HepG2 (cell line): Measurements from ENCODE around the gene ANKRD62. TPM values are rescaled to one million over a fixed set of nuclear protein-coding genes. Genes with fewer than 3 reads are reported as not detected.

Experiments
- ATAC-seq: fragments of 200-7000 bp; cut with Tn5 transposase; 3 replicates; pipeline ENCODE4 v1.9.1; 2020; ENCODE audit warnings: mild to moderate bottlenecking, moderate library complexity
- BruUV-seq: library from RNA; stranded (reverse); fragments of 400-500 nt; replicated peaks from 2 replicates; lab custom pipeline; 2021; lab: Mats Ljungman, UMichigan
- CTCF ChIA-PET: fragments of 300-600 bp; formaldehyde crosslinking; extraction: SDS; loops from one replicate; lab custom pipeline; 2021; ENCODE audit warnings: low total read pairs, inconsistent platforms, low intra/inter-chr PET ratio; lab: Yijun Ruan, JAX
- POLR2A ChIA-PET: fragments of 350-600 bp; sonication (Branson Sonifier 250); formaldehyde crosslinking; loops from one replicate; lab custom pipeline; 2020; ENCODE audit warnings: antibody characterized with exemption, inconsistent platforms; lab: Yijun Ruan, JAX
- DNase-seq: peaks from one replicate; pipeline ENCODE4 v3.0.0-alpha.2; 2015; ENCODE audit warnings: low spot score
- FAIRE-seq: peaks from 3 replicates; lab custom pipeline; 2011; peaks lifted over from hg19 to GRCh38; lab: Jason Lieb, UNC
- H2AFZ ChIP-seq: one replicate; pipeline ENCODE4 v1.6.1; 2011; ENCODE audit warnings: low read length, inconsistent platforms
- H3K27ac ChIP-seq: fragments of 300-600 bp; 3 replicates; pipeline ENCODE4 v1.8.0; 2011; ENCODE audit warnings: mixed run types, mild to moderate bottlenecking, mixed read lengths, low read length, inconsistent platforms; ENCODE audit not compliant: insufficient read depth; ENCODE audit errors: extremely low read length
- H3K27me3 ChIP-seq, 2 experiments: fragments of 200-600 bp in 1 of 2; 2 replicates in 1 of 2; 3 replicates in 1 of 2; pipeline versions ENCODE4 v1.6.0 to v1.8.0; 2011; ENCODE audit warnings: low read length in 2 of 2, mild to moderate bottlenecking in 2 of 2, moderate library complexity in 2 of 2, inconsistent platforms in 1 of 2; ENCODE audit not compliant: insufficient read depth in 2 of 2, control insufficient read depth in 1 of 2
- H3K36me3 ChIP-seq, 2 experiments: fragments of 200-600 bp in 1 of 2; replicated peaks in 1 of 2; 2 replicates in 1 of 2; 3 replicates in 1 of 2; pipeline versions ENCODE4 v1.5.1 to v1.8.0; 2011; ENCODE audit warnings: low read length in 2 of 2, inconsistent platforms in 1 of 2; ENCODE audit not compliant: insufficient read depth in 2 of 2, control insufficient read depth in 1 of 2
- H3K4me1 ChIP-seq: 2 replicates; pipeline ENCODE4 v1.5.1; 2012; ENCODE audit warnings: low read length, inconsistent platforms; ENCODE audit not compliant: insufficient read depth
- H3K4me2 ChIP-seq: 2 replicates; pipeline ENCODE4 v1.6.0; 2011; ENCODE audit warnings: low read depth, low read length, inconsistent platforms
- H3K4me3 ChIP-seq, 3 experiments: fragments of 200-600 bp in 1 of 3; sonication (generic), shearing (Covaris generic) in 1 of 3; replicated peaks in 1 of 3; 2 replicates each; pipeline ENCODE4 v1.5.1; 2011 to 2016; ENCODE audit warnings: low read length in 3 of 3, inconsistent platforms in 2 of 3, low read depth in 2 of 3, mild to moderate bottlenecking in 2 of 3, control low read depth in 1 of 3, mixed read lengths in 1 of 3; ENCODE audit not compliant: insufficient read depth in 1 of 3
- H3K79me2 ChIP-seq: one replicate; pipeline ENCODE4 v1.6.1; 2011; ENCODE audit warnings: low read length, inconsistent platforms; ENCODE audit not compliant: insufficient read depth
- H3K9ac ChIP-seq: 2 replicates; pipeline ENCODE4 v1.6.0; 2011; ENCODE audit warnings: mild to moderate bottlenecking, low read depth, low read length, inconsistent platforms; ENCODE audit not compliant: insufficient read depth
- H3K9me3 ChIP-seq: 2 replicates; pipeline ENCODE4 v1.5.1; 2012; ENCODE audit warnings: mild to moderate bottlenecking, low read length
- H4K20me1 ChIP-seq: 2 replicates; pipeline ENCODE4 v1.6.0; 2011; ENCODE audit warnings: inconsistent platforms, mild to moderate bottlenecking, low read length, moderate library complexity; ENCODE audit not compliant: insufficient read depth
- CENPT ChIP-seq: sonication (generic); formaldehyde crosslinking; IDR thresholded peaks from 2 replicates; pipeline ENCODE4 v1.8.0; 2022; ENCODE audit warnings: low read depth, mild to moderate bottlenecking, moderate library complexity, missing genetic modification reagents
- POLR2A ChIP-seq, 2 experiments: IDR thresholded peaks; 2 replicates each; pipeline ENCODE4 v1.6.1; 2011; ENCODE audit warnings: low read depth in 2 of 2, low read length in 2 of 2, mild to moderate bottlenecking in 1 of 2, moderate library complexity in 1 of 2; ENCODE audit not compliant: insufficient read depth in 1 of 2
- RARA ChIP-seq: IDR thresholded peaks from 2 replicates; pipeline ENCODE4 v1.6.1; 2016; ENCODE audit warnings: missing genetic modification reagents, missing compliant biosample characterization
- SKI ChIP-seq: fragments of 450-650 bp; IDR thresholded peaks from one replicate; pipeline ENCODE4 v1.6.1; 2018; ENCODE audit warnings: mild to moderate bottlenecking; ENCODE audit not compliant: partially characterized antibody
- STAT6 ChIP-seq: sonication (generic); formaldehyde crosslinking; IDR thresholded peaks from 2 replicates; pipeline ENCODE4 v1.4.0; 2020; ENCODE audit warnings: missing genetic modification reagents, mild to moderate bottlenecking, borderline replicate concordance
- TBX3 ChIP-seq: fragments of 450-650 bp; IDR thresholded peaks from 2 replicates; pipeline ENCODE4 v1.6.1; 2017; ENCODE audit warnings: antibody characterized with exemption, mild to moderate bottlenecking, inconsistent platforms, borderline replicate concordance
- WGBS: methylation state at CpG from one replicate; pipeline ENCODE4 v1.1.6; 2017; ENCODE audit warnings: low lambda C conversion rate; 5-methylcytosine and 5-hydroxymethylcytosine counted together
- in situ Hi-C: cut with HindIII; loops from 2 replicates; pipeline ENCODE4 v1.10.0; 2017; ENCODE audit warnings: low pct_unique_long_range_greater_than_20kb; ENCODE audit not compliant: extremely low pct_ligation_motif_present
- intact Hi-C: fragments of 100-400 bp; cut with micrococcal nuclease; formaldehyde crosslinking; loops from one replicate; pipeline ENCODE4 v1.10.0; 2022; ENCODE audit not compliant: unreplicated experiment
- polyA plus RNA-seq, 8 experiments: library from polyadenylated mRNA; depleted of rRNA in 3 of 8; stranded (reverse) in 7 of 8; unstranded in 1 of 8; fragments of >200 nt; fragmentation: Illumina TruSeq in 4 of 8; extraction: Trizol in 4 of 8; gene quantifications; 2 replicates each; pipeline versions ENCODE4 v1.2.1 to v1.2.3, GENCODE V29; 2011 to 2016; ENCODE audit warnings: low read depth in 4 of 8, missing spikeins in 1 of 8, mixed read lengths in 1 of 8; ENCODE audit not compliant: insufficient read depth in 1 of 8
- total RNA-seq, 5 experiments: library from RNA; depleted of rRNA; stranded (reverse); fragments of >200 nt; fragmentation: Illumina TruSeq; extraction: Trizol; gene quantifications; 2 replicates each; pipeline ENCODE4 v1.2.3, GENCODE V29; 2016; ENCODE audit warnings: low read depth in 1 of 5
- TF ChIP-seq, protein P1 (sequence below): sonication (generic); formaldehyde crosslinking; IDR thresholded peaks from 2 replicates; pipeline ENCODE4 v1.5.0; 2020; ENCODE audit warnings: missing genetic modification reagents, mild to moderate bottlenecking, borderline replicate concordance

The ANKRD62 gene
- total and polyA plus RNA-seq, 2 of the 13 experiments (the other 11 are each of a cell fraction or from before 2014, with no cell fraction given): not detected

- Histone ChIP-seq H3K27ac (no peak overlapping the region), H3K27me3 (peaks cover 0 to 7% of the 10 kb centered on the region in 2 experiments; a peak in 1 of 5 replicates), H3K4me3 (no peak overlapping the region), H3K4me1 (no peaks in the 10 kb centered on the region), H3K9ac (no peak overlapping the region), H2AFZ (no peak overlapping the region), H3K9me3 (no peaks in the 10 kb centered on the region), H4K20me1 (no peaks in the 10 kb centered on the region), H3K4me2 (no peak overlapping the region), H3K36me3 (no peaks in the 10 kb centered on the region), H3K79me2 (no peaks in the 10 kb centered on the region)
- no TSS peak for BruUV-seq
- ChIA-PET POLR2A (no interaction called here), CTCF (no interaction called here)
- ATAC-seq (no peak; the same call in none of the 3 replicates), FAIRE-seq (no peak), DNase-seq (no peak)
- in situ Hi-C loops: no loop called here
- intact Hi-C loops: no loop called here
- TF ChIP-seq SKI (peak; percentile 11), RARA (CRISPR knock-in tag) (0 out of 2 replicates have a peak, but pooled peaks have one; percentile 40), CENPT (CRISPR knock-in tag) (no peak), POLR2A (IDR thresholded peaks at IDR 0.05; ENCODE audit: insufficient read depth in 1 of 2, low read depth in 2 of 2, low read length in 2 of 2) (no peak), STAT6 (no peak), TBX3 (no peak)
- TF ChIP-seq, protein P1, sequence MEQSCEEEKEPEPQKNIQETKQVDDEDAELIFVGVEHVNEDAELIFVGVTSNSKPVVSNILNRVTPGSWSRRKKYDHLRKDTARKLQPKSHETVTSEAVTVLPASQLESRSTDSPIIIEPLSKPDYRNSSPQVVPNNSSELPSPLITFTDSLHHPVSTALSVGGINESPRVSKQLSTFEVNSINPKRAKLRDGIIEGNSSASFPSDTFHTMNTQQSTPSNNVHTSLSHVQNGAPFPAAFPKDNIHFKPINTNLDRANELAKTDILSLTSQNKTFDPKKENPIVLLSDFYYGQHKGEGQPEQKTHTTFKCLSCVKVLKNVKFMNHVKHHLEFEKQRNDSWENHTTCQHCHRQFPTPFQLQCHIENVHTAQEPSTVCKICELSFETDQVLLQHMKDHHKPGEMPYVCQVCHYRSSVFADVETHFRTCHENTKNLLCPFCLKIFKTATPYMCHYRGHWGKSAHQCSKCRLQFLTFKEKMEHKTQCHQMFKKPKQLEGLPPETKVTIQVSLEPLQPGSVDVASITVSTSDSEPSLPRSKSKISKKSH (CRISPR knock-in tag): 0 out of 2 replicates have a peak, but pooled peaks have one; percentile 7
- 15% methylated on average over 2 of the region's 3 CpGs for WGBS
Observed at GRCh38 chr18:12087471-12088025, 6.1 kb upstream of the ANKRD62 start.
